GM12878 (cell line): ENCODE measurements around the gene ANKRD6. TPM values are rescaled to one million over a fixed set of nuclear protein-coding genes. Genes with fewer than 3 reads are reported as not detected.

Experiments
- CHD1 ChIP-seq: IDR thresholded peaks from 2 replicates; pipeline ENCODE4 v1.6.1; 2012; ENCODE audit warnings: low read depth, low read length, improper control_type of control experiment
- CREM ChIP-seq: IDR thresholded peaks from 2 replicates; pipeline ENCODE4 v1.6.1; 2014; ENCODE audit warnings: antibody characterized with exemption, low read depth
- MEF2B ChIP-seq: fragments of 450-650 bp; IDR thresholded peaks from 2 replicates; pipeline ENCODE4 v1.6.1; 2018; ENCODE audit warnings: mild to moderate bottlenecking, moderate library complexity; ENCODE audit not compliant: partially characterized antibody, poor library complexity, severe bottlenecking
- NBN ChIP-seq: fragments of 450-650 bp; IDR thresholded peaks from 2 replicates; pipeline ENCODE4 v1.6.1; 2016
- NFYB ChIP-seq: IDR thresholded peaks from 2 replicates; pipeline ENCODE4 v1.6.1; 2011; ENCODE audit warnings: low read depth, mild to moderate bottlenecking, low read length, improper control_type of control experiment, moderate library complexity; ENCODE audit not compliant: insufficient read depth
- NR2C1 ChIP-seq: fragments of 450-650 bp; IDR thresholded peaks from 2 replicates; pipeline ENCODE4 v1.6.1; 2017; ENCODE audit warnings: antibody characterized with exemption, mild to moderate bottlenecking, moderate library complexity
- RBBP5 ChIP-seq: fragments of 200-600 bp; sonication (generic); conservative IDR thresholded peaks from 2 replicates; pipeline ENCODE4 v1.6.1; 2016
- RELA ChIP-seq: fragments of 450-650 bp; IDR thresholded peaks from 2 replicates; pipeline ENCODE4 v1.8.0; 2014; ENCODE audit warnings: borderline replicate concordance; ENCODE audit not compliant: partially characterized antibody
- RUNX3 ChIP-seq: IDR thresholded peaks from 2 replicates; pipeline ENCODE4 v1.6.1; 2012; ENCODE audit warnings: low read length, inconsistent platforms
- ZSCAN29 ChIP-seq: fragments of 450-650 bp; IDR thresholded peaks from 2 replicates; pipeline ENCODE4 v1.6.1; 2017; ENCODE audit warnings: mild to moderate bottlenecking, moderate library complexity
- polyA plus RNA-seq, 11 experiments: library from polyadenylated mRNA; depleted of rRNA in 4 of 11; unstranded in 6 of 11; stranded (reverse) in 5 of 11; fragments of >200 nt; fragmentation: Nextera tagmentation in 4 of 11; fragmentation: Illumina TruSeq in 1 of 11; extraction: Ambion mirVana in 4 of 11; extraction: Trizol in 1 of 11; gene quantifications; 1 replicate in 1 of 11; 2 replicates in 10 of 11; pipeline versions ENCODE4 v1.2.1 to v1.2.3, GENCODE V29; 2011 to 2016; ENCODE audit warnings: inconsistent platforms in 2 of 11, missing spikeins in 2 of 11, low read depth in 1 of 11
- total RNA-seq, 4 experiments: library from RNA; depleted of rRNA in 3 of 4; stranded (reverse); fragments of >200 nt in 3 of 4; fragmentation: Illumina TruSeq in 1 of 4; extraction: Trizol in 1 of 4; gene quantifications; 2 replicates each; pipeline versions ENCODE4 v1.2.1 to v1.2.3, GENCODE V29; 2013 to 2021
- TF ChIP-seq, protein P1 (sequence below): fragments of 450-650 bp; IDR thresholded peaks from 2 replicates; pipeline ENCODE4 v1.6.1; 2016; ENCODE audit warnings: mild to moderate bottlenecking
- TF ChIP-seq, protein P2 (sequence below): fragments of 450-650 bp; IDR thresholded peaks from 2 replicates; pipeline ENCODE4 v1.6.1; 2017; ENCODE audit warnings: borderline replicate concordance
- TF ChIP-seq, protein P3 (sequence below): fragments of 450-650 bp; IDR thresholded peaks from 2 replicates; pipeline ENCODE4 v1.6.1; 2017; ENCODE audit warnings: mild to moderate bottlenecking
- TF ChIP-seq, protein P4 (sequence below): fragments of 450-650 bp; IDR thresholded peaks from 2 replicates; pipeline ENCODE4 v1.6.1; 2017; ENCODE audit warnings: low read depth, mild to moderate bottlenecking, moderate library complexity
- TF ChIP-seq, protein P5 (sequence below): fragments of 150-350 bp; IDR thresholded peaks from 2 replicates; pipeline ENCODE4 v1.6.1; 2016; ENCODE audit warnings: low read depth, low read length

Gene ANKRD6
- total and polyA plus RNA-seq, 10 of the 15 experiments (the other 5 are each of a cell fraction or from before 2014, with no cell fraction given): 0.03 to 0.90 (median 0.38) TPM

DNA sequence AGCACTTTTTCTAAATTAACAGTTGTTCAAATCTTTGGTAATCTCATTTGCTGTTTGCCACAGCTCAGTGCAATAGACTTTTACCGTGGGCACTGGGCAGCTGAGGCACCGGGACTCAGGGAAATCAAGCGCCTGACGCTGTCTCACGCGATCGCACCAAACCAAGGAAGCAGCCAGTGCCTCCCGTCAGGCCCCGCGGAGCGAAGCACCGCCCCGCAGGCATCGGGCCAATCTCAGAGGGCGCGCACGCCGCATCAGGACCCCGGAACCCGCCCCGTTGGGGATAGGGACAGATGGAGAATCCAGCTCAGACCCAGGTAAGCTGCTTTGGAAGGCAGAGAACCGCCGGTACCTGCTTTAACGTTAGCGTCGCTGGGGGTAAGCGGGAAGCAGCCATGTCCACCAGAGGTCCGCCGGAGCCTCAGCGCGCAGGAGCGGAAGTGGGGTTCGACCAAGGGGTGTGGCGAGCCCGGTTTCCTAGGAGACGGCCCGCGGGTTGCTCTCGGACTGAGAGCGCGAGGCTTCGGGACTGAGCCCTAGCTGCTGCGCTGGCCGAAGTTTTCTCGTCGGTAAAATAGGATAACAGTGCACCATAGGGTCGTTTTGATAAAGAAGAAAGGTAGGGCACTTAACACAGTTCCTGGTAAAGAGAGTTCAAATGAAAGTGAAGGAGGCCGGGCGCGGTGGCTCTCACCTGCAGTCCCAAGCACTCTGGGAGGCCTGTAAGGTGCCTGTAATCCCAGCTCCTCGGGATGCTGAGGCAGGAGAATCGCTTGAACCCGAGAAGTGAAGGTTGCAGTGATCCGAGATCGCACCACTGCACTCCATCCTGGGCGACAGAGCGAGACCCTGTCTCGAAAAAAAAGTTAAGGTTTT, 205.6 kb downstream of the ANKRD6 start, which contains the start of gene LYRM2 (continued):
- TF ChIP-seq, protein P1, sequence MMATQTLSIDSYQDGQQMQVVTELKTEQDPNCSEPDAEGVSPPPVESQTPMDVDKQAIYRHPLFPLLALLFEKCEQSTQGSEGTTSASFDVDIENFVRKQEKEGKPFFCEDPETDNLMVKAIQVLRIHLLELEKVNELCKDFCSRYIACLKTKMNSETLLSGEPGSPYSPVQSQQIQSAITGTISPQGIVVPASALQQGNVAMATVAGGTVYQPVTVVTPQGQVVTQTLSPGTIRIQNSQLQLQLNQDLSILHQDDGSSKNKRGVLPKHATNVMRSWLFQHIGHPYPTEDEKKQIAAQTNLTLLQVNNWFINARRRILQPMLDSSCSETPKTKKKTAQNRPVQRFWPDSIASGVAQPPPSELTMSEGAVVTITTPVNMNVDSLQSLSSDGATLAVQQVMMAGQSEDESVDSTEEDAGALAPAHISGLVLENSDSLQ: peak; percentile 25; the same call in 1 of the 2 replicates
- TF ChIP-seq ZSCAN29 (no peak), NBN (peak; percentile 85; the same call in 1 of the 2 replicates), RBBP5 (0 out of 2 replicates have a peak, but pooled peaks have one; percentile 49), NFYB (no peak), RELA (peak; percentile 57), MEF2B (no peak), CREM (peak; percentile 47; the same call in 1 of the 2 replicates), CHD1 (no peak), NR2C1 (no peak), RUNX3 (peak; percentile 24; the same call in 1 of the 2 replicates)
- TF ChIP-seq, protein P2, sequence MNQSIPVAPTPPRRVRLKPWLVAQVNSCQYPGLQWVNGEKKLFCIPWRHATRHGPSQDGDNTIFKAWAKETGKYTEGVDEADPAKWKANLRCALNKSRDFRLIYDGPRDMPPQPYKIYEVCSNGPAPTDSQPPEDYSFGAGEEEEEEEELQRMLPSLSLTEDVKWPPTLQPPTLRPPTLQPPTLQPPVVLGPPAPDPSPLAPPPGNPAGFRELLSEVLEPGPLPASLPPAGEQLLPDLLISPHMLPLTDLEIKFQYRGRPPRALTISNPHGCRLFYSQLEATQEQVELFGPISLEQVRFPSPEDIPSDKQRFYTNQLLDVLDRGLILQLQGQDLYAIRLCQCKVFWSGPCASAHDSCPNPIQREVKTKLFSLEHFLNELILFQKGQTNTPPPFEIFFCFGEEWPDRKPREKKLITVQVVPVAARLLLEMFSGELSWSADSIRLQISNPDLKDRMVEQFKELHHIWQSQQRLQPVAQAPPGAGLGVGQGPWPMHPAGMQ: no peak
- TF ChIP-seq, protein P3, sequence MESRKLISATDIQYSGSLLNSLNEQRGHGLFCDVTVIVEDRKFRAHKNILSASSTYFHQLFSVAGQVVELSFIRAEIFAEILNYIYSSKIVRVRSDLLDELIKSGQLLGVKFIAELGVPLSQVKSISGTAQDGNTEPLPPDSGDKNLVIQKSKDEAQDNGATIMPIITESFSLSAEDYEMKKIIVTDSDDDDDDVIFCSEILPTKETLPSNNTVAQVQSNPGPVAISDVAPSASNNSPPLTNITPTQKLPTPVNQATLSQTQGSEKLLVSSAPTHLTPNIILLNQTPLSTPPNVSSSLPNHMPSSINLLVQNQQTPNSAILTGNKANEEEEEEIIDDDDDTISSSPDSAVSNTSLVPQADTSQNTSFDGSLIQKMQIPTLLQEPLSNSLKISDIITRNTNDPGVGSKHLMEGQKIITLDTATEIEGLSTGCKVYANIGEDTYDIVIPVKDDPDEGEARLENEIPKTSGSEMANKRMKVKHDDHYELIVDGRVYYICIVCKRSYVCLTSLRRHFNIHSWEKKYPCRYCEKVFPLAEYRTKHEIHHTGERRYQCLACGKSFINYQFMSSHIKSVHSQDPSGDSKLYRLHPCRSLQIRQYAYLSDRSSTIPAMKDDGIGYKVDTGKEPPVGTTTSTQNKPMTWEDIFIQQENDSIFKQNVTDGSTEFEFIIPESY: no peak
- TF ChIP-seq, protein P4, sequence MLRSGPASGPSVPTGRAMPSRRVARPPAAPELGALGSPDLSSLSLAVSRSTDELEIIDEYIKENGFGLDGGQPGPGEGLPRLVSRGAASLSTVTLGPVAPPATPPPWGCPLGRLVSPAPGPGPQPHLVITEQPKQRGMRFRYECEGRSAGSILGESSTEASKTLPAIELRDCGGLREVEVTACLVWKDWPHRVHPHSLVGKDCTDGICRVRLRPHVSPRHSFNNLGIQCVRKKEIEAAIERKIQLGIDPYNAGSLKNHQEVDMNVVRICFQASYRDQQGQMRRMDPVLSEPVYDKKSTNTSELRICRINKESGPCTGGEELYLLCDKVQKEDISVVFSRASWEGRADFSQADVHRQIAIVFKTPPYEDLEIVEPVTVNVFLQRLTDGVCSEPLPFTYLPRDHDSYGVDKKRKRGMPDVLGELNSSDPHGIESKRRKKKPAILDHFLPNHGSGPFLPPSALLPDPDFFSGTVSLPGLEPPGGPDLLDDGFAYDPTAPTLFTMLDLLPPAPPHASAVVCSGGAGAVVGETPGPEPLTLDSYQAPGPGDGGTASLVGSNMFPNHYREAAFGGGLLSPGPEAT: peak; percentile 75; the same call in 1 of the 2 replicates
- TF ChIP-seq, protein P5, sequence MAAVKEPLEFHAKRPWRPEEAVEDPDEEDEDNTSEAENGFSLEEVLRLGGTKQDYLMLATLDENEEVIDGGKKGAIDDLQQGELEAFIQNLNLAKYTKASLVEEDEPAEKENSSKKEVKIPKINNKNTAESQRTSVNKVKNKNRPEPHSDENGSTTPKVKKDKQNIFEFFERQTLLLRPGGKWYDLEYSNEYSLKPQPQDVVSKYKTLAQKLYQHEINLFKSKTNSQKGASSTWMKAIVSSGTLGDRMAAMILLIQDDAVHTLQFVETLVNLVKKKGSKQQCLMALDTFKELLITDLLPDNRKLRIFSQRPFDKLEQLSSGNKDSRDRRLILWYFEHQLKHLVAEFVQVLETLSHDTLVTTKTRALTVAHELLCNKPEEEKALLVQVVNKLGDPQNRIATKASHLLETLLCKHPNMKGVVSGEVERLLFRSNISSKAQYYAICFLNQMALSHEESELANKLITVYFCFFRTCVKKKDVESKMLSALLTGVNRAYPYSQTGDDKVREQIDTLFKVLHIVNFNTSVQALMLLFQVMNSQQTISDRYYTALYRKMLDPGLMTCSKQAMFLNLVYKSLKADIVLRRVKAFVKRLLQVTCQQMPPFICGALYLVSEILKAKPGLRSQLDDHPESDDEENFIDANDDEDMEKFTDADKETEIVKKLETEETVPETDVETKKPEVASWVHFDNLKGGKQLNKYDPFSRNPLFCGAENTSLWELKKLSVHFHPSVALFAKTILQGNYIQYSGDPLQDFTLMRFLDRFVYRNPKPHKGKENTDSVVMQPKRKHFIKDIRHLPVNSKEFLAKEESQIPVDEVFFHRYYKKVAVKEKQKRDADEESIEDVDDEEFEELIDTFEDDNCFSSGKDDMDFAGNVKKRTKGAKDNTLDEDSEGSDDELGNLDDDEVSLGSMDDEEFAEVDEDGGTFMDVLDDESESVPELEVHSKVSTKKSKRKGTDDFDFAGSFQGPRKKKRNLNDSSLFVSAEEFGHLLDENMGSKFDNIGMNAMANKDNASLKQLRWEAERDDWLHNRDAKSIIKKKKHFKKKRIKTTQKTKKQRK: no peak
